Prostate gland (tissue), 2 donors: ENCODE results near the gene EXOC3L1. TPM values are rescaled to one million over a fixed set of nuclear protein-coding genes. Genes with fewer than 3 reads are reported as not detected.
A peak's percentile ranks its signal among the peaks of the same experiment; 100 is the strongest.

ENCODE experiments used
- DNase-seq: peaks from one replicate; pipeline ENCODE4 v3.0.0-alpha.2; 2019; ENCODE audit warnings: low spot score
- H3K27ac ChIP-seq, 2 donors: fragments of 200-600 bp; sonication (generic); 2 replicates each; pipeline ENCODE4 v1.5.1; 2017 to 2019
- H3K27me3 ChIP-seq: fragments of 200-600 bp; sonication (generic); replicated peaks from 2 replicates; pipeline ENCODE4 v1.5.1; 2019; ENCODE audit not compliant: insufficient read depth
- H3K36me3 ChIP-seq, 2 donors: fragments of 200-600 bp; sonication (generic); 1 replicate in 1 of 2; 2 replicates in 1 of 2; pipeline versions ENCODE4 v1.5.1 to v1.8.1; 2017 to 2019
- H3K4me1 ChIP-seq: fragments of 200-600 bp; sonication (generic); replicated peaks from 2 replicates; pipeline ENCODE4 v1.5.1; 2019
- H3K4me3 ChIP-seq, 2 donors: fragments of 200-600 bp; sonication (generic); 2 replicates each; pipeline ENCODE4 v1.5.1; 2017 to 2019
- H3K9me3 ChIP-seq: fragments of 200-600 bp; sonication (generic); 2 replicates; pipeline ENCODE4 v1.5.1; 2017
- POLR2A ChIP-seq: fragments of 450-650 bp; IDR thresholded peaks from one replicate; pipeline ENCODE4 v1.6.1; 2016; ENCODE audit warnings: antibody characterized with exemption, mild to moderate bottlenecking
- POLR2AphosphoS5 ChIP-seq: sonication (generic); formaldehyde crosslinking; IDR thresholded peaks from one replicate; pipeline ENCODE4 v1.6.1; 2017; ENCODE audit warnings: antibody characterized with exemption
- WGBS: methylation state at CpG from one replicate; pipeline ENCODE4 v1.1.5; 2018; 5-methylcytosine and 5-hydroxymethylcytosine counted together
- intact Hi-C: fragments of 100-400 bp; cut with DNase I; formaldehyde crosslinking; loops from one replicate; pipeline ENCODE4 v1.14.2; 2022
- total RNA-seq, 2 donors: library from RNA; depleted of rRNA; stranded (reverse); fragments of >200 nt; gene quantifications; one replicate each; pipeline ENCODE4 v1.1.0, GENCODE V29; 2016
- TF ChIP-seq, protein P1 (sequence below), 4 experiments: fragments of 200-600 bp in 2 of 4; fragments of 450-650 bp in 2 of 4; sonication (generic) in 2 of 4; IDR thresholded peaks; 1 replicate in 3 of 4; 2 replicates in 1 of 4; pipeline ENCODE4 v1.5.1; 2016 to 2019; ENCODE audit warnings: antibody characterized with exemption in 4 of 4, mild to moderate bottlenecking in 2 of 4, moderate library complexity in 2 of 4

The EXOC3L1 gene
- total RNA-seq, 2 donors from 2014 or later, result 1.1 to 8.2 TPM

DNA sequence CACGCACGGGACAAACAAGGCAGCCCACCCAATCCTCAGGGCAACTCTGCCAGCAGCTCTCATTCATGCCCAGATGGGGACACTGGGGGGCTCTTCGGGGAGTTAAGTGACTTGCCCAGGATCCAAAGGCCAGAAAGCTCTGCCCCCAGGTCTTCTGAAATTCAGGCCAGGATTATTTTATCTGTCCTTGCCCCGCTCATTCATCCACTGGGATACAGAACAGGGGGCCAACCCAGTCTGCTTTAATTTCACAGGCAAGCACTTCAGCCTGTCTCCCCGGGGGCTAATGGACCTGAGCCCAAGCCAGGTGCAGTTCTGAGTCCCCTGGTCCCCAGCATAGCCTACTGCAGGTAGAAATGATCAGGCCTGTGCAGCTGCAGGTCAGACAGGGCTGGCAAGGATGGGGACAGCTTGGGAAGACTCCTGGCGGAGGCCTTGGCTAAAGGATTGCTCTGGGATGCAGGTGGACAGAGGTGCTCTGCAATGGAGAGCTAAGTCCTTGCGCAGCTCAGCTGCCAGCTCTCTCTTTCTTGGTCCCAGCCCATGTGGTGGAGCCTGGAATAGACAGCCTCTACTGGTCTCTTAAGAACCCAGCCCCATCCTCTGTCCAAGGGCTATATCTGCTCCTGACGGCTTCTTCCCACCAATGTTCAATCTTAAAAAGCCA, 38.4 kb downstream of the EXOC3L1 start:
- intact Hi-C loops, result loop anchor here (5.0 kb wide), 1 partner anchor 199 kb away; no protein-coding TSS in a partner anchor
- no peaks in the 10 kb centered on the region for H3K9me3 ChIP-seq
- no peak overlapping the region for H3K4me3 ChIP-seq
- H3K27ac ChIP-seq, result peak overlapping the region; percentile 83 to 91
- H3K36me3 ChIP-seq, result no peaks in the 10 kb centered on the region
- TF ChIP-seq POLR2AphosphoS5 (no peak), POLR2A (no peak)
- TF ChIP-seq, protein P1, sequence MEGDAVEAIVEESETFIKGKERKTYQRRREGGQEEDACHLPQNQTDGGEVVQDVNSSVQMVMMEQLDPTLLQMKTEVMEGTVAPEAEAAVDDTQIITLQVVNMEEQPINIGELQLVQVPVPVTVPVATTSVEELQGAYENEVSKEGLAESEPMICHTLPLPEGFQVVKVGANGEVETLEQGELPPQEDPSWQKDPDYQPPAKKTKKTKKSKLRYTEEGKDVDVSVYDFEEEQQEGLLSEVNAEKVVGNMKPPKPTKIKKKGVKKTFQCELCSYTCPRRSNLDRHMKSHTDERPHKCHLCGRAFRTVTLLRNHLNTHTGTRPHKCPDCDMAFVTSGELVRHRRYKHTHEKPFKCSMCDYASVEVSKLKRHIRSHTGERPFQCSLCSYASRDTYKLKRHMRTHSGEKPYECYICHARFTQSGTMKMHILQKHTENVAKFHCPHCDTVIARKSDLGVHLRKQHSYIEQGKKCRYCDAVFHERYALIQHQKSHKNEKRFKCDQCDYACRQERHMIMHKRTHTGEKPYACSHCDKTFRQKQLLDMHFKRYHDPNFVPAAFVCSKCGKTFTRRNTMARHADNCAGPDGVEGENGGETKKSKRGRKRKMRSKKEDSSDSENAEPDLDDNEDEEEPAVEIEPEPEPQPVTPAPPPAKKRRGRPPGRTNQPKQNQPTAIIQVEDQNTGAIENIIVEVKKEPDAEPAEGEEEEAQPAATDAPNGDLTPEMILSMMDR (IDR thresholded peaks at IDR 0.05), result no peak
- no peaks in the 10 kb centered on the region for H3K27me3 ChIP-seq
- DNase-seq, result no peak
- 49% methylated on average over 8 of the region's 8 CpGs for WGBS
- H3K4me1 ChIP-seq, result peaks cover 5% of the 10 kb centered on the region

DNA sequence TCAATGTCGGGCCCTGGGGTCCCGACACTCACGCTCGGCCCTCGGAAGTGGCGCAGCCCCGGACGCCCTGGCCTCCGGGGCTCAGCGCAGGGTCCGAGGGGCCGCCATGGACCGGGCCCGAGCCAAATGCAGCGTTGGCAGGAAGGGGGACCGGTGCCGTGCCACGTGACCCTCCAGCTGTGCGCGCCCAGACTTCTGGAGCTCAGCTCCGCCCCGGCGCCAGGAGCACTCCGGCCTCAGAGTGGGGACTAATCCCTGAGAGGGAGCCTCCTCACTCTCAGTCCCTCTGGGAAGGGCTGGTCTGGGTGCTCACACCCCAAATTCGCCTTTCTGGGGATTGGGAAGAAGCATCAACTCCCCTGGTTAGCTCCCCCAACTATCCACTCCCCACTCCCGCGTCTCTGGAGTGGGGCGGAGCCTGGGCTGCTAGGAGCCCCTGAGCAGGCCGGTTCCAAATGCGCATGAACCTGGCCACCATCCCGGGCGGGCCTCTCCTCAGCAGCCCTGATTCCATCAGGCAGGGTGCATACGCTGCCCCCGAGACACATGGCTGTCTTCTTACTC, 39.0 kb downstream of the EXOC3L1 start, which contains the start of gene B3GNT9:
B3GNT9 (minus strand) TSS at position 166 of the 564 bp plus-strand sequence. CDS start 513 bp downstream, outside the sequence.
- under 1% methylated on average over 33 of the region's 34 CpGs for WGBS
- no peaks in the 10 kb centered on the region for H3K27me3 ChIP-seq
- H3K4me1 ChIP-seq, result peaks cover 5% of the 10 kb centered on the region
- TF ChIP-seq POLR2AphosphoS5, result peak; percentile 56
- TF ChIP-seq, protein P1 (IDR thresholded peaks at IDR 0.05), result no peak
- H3K27ac ChIP-seq, result peak within 1 kb of the TSS; percentile 83 to 91
- no peaks in the 10 kb centered on the region for H3K9me3 ChIP-seq
- peak; percentile 72 for DNase-seq
- peak within 1 kb of the TSS; percentile 64 to 68 for H3K4me3 ChIP-seq
- no peaks in the 10 kb centered on the region for H3K36me3 ChIP-seq
- intact Hi-C loops, result loop anchor here (5.0 kb wide), 1 partner anchor 199 kb away; no protein-coding TSS in a partner anchor

DNA sequence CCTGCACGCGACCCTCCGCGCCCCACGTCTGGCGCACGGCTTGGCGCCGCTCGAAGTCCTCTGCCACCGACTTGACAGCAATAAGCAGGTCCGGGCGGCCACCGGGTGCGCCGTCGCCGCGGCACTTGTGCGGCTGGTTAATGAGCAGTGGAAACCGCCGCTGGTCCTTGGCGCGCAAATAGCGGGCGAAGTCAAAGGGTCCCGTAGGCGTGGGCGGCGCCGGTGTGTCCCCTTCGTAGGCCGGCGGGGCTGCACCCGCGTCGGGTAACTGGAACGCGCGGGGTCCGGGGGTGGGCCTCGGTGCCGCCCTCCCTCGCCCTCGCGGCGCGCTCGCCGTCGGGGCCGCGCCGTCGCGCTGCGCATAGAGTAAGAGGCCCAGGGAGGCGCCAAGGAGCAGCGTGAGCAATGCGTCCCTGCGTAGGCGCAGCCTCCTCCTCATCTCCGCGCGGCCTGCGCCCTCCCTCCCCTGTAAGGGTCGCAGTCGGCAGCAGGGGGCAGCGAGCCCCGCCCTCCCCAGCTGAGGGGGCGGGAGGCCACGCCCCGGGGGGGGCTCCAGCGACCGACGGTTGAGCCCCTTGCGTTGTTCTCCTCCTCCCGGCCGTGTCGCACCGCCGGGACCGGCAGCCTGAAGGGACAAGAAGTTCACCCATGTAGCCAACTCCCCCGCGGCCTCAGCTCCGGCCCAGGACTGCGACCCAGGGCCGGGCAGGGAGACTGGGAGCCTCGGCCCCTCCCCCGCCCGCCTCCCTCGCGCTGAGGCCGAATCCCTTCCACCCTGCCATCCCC, 39.7 kb downstream of the EXOC3L1 start:
- Histone ChIP-seq H3K4me3 (peak overlapping the region; percentile 64 to 68), H3K36me3 (no peaks in the 10 kb centered on the region), H3K9me3 (no peaks in the 10 kb centered on the region), H3K27me3 (no peaks in the 10 kb centered on the region), H3K27ac (peak overlapping the region; percentile 83 to 91), H3K4me1 (no peaks in the 10 kb centered on the region)
- 10% methylated on average over 41 of the region's 94 CpGs for WGBS
- no peak for DNase-seq
- intact Hi-C loops, result loop anchor here (5.0 kb wide), 1 partner anchor 198 kb away; no protein-coding TSS in a partner anchor
- TF ChIP-seq, protein P1 (IDR thresholded peaks at IDR 0.05), result no peak
- TF ChIP-seq POLR2A, result no peak
- TF ChIP-seq POLR2AphosphoS5, result no peak

DNA sequence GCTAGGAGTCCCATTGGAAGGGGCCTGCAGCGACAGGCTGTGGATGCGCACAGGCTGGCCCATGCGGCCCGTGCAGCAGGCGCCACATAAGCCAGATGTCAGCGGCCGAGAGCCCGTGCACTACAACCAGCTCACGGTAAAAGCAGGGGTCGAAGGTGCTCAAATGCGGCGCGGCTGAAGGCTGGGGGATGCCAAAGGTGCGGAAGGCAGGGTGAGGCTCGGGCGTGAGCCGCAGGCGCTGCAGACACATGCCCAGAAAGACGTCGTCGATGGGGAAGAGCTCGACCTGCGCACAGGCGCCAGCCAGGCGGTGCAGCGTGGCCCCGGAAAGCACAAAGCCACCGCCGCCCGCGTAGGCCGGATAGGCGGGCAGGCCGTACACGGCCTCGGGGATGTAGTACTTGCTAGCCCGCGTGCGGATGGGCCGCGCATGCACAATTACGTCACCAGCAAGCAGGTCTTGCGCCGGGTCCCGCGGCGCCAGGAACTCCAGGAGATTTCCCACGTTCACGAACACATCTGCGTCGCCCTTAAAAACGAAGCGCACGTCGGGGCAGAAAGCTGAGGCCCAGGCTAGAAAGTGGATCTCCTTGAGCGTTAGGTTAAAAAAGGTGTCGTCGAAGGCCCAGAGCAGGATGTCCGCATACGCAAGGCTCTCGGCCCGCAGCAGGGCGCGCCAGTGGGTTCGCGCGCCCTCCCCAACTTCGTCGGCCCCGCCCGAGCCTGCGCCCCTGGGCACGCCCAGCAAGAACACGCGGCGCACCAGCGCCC, 40.5 kb downstream of the EXOC3L1 start:
- intact Hi-C loops, result loop anchor here (5.0 kb wide), 2 partner anchors 37 to 197 kb away; no protein-coding TSS in a partner anchor
- no peak for DNase-seq
- peaks cover 0 to 3% of the 10 kb centered on the region in 2 donors for H3K36me3 ChIP-seq

More for the DNA sequence above, 40.5 kb downstream of the EXOC3L1 start:
- H3K9me3 ChIP-seq, result no peaks in the 10 kb centered on the region
- TF ChIP-seq, protein P1 (IDR thresholded peaks at IDR 0.05), result no peak
- TF ChIP-seq POLR2AphosphoS5 (no peak), POLR2A (no peak)
- 69% methylated on average over 77 of the region's 77 CpGs for WGBS
- no peaks in the 10 kb centered on the region for H3K4me1 ChIP-seq
- H3K4me3 ChIP-seq, result no peak overlapping the region
- H3K27ac ChIP-seq, result peak overlapping the region in 1 of 2 donors; percentile 83
- no peaks in the 10 kb centered on the region for H3K27me3 ChIP-seq
